Measurements from ENCODE around the gene CAPZA2.

DNA sequence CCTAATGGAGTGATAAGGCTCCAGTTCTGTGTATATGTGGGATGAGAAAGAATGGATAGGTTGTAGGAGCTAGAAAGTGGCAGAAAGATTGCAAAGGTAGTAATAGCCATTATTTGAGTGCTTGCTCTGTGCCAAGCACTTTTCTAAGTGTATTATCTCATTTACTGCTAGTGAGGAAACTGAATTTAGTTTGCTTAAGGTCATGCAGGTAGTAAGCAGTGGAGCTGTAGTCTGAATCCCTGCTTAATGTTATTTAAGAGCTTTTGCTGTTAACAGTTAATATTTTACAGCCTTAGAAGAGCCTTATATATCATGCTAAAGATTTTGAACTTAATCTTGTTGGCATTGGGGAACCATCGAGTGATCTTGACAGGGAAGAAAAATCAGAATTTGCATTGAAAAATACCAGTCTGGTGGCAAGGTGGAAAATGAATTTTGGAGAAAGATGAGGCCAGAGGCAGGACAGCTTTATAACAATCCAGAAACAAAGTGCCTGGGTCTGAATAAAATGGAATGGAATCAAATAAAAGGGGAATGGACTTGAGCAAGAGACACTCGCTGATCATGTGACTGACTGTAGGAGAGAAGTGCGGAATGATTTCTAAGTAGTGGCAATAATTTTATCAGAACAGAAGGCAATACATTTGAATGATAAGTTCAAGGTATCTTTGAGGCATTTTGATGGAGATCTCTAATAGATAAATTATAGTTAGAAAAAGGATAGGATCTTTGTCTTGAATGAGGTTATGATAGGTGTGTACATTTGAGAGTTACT, 15.2 kb downstream of the CAPZA2 start:
- TF ChIP-seq ZNF404 (tag by site-specific recombination; IDR thresholded peaks at IDR 0.05) (no peak), CTCF (tag by site-specific recombination; IDR thresholded peaks at IDR 0.05) (no peak), ZNF776 (tag by site-specific recombination; IDR thresholded peaks at IDR 0.05; ENCODE audit: borderline replicate concordance) (no peak), ZFP41 (tag by site-specific recombination; IDR thresholded peaks at IDR 0.05; ENCODE audit: borderline replicate concordance) (no peak)
- TF ChIP-seq, protein P1, sequence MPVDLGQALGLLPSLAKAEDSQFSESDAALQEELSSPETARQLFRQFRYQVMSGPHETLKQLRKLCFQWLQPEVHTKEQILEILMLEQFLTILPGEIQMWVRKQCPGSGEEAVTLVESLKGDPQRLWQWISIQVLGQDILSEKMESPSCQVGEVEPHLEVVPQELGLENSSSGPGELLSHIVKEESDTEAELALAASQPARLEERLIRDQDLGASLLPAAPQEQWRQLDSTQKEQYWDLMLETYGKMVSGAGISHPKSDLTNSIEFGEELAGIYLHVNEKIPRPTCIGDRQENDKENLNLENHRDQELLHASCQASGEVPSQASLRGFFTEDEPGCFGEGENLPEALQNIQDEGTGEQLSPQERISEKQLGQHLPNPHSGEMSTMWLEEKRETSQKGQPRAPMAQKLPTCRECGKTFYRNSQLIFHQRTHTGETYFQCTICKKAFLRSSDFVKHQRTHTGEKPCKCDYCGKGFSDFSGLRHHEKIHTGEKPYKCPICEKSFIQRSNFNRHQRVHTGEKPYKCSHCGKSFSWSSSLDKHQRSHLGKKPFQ (tag by site-specific recombination; IDR thresholded peaks at IDR 0.05) = no peak
- TF ChIP-seq, protein P2, sequence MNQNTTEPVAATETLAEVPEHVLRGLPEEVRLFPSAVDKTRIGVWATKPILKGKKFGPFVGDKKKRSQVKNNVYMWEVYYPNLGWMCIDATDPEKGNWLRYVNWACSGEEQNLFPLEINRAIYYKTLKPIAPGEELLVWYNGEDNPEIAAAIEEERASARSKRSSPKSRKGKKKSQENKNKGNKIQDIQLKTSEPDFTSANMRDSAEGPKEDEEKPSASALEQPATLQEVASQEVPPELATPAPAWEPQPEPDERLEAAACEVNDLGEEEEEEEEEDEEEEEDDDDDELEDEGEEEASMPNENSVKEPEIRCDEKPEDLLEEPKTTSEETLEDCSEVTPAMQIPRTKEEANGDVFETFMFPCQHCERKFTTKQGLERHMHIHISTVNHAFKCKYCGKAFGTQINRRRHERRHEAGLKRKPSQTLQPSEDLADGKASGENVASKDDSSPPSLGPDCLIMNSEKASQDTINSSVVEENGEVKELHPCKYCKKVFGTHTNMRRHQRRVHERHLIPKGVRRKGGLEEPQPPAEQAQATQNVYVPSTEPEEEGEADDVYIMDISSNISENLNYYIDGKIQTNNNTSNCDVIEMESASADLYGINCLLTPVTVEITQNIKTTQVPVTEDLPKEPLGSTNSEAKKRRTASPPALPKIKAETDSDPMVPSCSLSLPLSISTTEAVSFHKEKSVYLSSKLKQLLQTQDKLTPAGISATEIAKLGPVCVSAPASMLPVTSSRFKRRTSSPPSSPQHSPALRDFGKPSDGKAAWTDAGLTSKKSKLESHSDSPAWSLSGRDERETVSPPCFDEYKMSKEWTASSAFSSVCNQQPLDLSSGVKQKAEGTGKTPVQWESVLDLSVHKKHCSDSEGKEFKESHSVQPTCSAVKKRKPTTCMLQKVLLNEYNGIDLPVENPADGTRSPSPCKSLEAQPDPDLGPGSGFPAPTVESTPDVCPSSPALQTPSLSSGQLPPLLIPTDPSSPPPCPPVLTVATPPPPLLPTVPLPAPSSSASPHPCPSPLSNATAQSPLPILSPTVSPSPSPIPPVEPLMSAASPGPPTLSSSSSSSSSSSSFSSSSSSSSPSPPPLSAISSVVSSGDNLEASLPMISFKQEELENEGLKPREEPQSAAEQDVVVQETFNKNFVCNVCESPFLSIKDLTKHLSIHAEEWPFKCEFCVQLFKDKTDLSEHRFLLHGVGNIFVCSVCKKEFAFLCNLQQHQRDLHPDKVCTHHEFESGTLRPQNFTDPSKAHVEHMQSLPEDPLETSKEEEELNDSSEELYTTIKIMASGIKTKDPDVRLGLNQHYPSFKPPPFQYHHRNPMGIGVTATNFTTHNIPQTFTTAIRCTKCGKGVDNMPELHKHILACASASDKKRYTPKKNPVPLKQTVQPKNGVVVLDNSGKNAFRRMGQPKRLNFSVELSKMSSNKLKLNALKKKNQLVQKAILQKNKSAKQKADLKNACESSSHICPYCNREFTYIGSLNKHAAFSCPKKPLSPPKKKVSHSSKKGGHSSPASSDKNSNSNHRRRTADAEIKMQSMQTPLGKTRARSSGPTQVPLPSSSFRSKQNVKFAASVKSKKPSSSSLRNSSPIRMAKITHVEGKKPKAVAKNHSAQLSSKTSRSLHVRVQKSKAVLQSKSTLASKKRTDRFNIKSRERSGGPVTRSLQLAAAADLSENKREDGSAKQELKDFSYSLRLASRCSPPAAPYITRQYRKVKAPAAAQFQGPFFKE (tag by site-specific recombination; IDR thresholded peaks at IDR 0.05; ENCODE audit: borderline replicate concordance) = no peak

All from HEK293 (cell line).